Liver (tissue), 9 donors: Measurements from ENCODE around the gene ITGA4. TPM values are rescaled to one million over a fixed set of nuclear protein-coding genes. Genes with fewer than 3 reads are reported as not detected.

Experiments used
- DNase-seq: peaks from one replicate; pipeline ENCODE4 v3.0.0-alpha.2; 2017; ENCODE audit warnings: low spot score
- H3K27ac ChIP-seq, 2 donors: one replicate each; pipeline ENCODE4 v1.7.0; 2013; ENCODE audit warnings: inconsistent platforms in 2 of 2, low read length in 2 of 2, control low read depth in 1 of 2, low read depth in 1 of 2, mild to moderate bottlenecking in 1 of 2
- H3K27me3 ChIP-seq, 4 donors: one replicate each; pipeline versions ENCODE4 v1.6.1 to v1.7.0; 2013; ENCODE audit warnings: low read length in 3 of 4, inconsistent platforms in 1 of 4, mild to moderate bottlenecking in 1 of 4, moderate library complexity in 1 of 4; ENCODE audit not compliant: control insufficient read depth in 4 of 4, insufficient read depth in 4 of 4
- H3K36me3 ChIP-seq, 4 donors: one replicate each; pipeline versions ENCODE4 v1.6.1 to v1.7.0; 2013; ENCODE audit warnings: low read length in 3 of 4, mild to moderate bottlenecking in 3 of 4, low read depth in 1 of 4, moderate library complexity in 1 of 4; ENCODE audit not compliant: control insufficient read depth in 4 of 4, insufficient read depth in 3 of 4
- H3K4me1 ChIP-seq, 4 donors: one replicate each; pipeline versions ENCODE4 v1.6.1 to v1.7.0; 2013; ENCODE audit warnings: low read length in 3 of 4, mild to moderate bottlenecking in 3 of 4, moderate library complexity in 1 of 4; ENCODE audit not compliant: control insufficient read depth in 4 of 4, insufficient read depth in 4 of 4
- H3K4me3 ChIP-seq, 3 donors: one replicate each; pipeline versions ENCODE4 v1.6.1 to v1.7.0; 2013; ENCODE audit warnings: low read length in 3 of 3, control low read depth in 1 of 3, low read depth in 1 of 3, mild to moderate bottlenecking in 1 of 3
- H3K9ac ChIP-seq, 2 donors: one replicate each; pipeline ENCODE4 v1.7.0; 2013; ENCODE audit warnings: low read length in 2 of 2, mild to moderate bottlenecking in 2 of 2, moderate library complexity in 2 of 2, control low read depth in 1 of 2, low read depth in 1 of 2
- H3K9me3 ChIP-seq, 4 donors: one replicate each; pipeline versions ENCODE4 v1.6.1 to v1.7.0; 2013; ENCODE audit warnings: low read length in 3 of 4; ENCODE audit not compliant: control insufficient read depth in 4 of 4
- ATF3 ChIP-seq: IDR thresholded peaks from 2 replicates; pipeline ENCODE4 v1.6.1; 2016; ENCODE audit warnings: antibody characterized with exemption
- CTCF ChIP-seq: fragments of 150-350 bp; IDR thresholded peaks from 2 replicates; pipeline ENCODE4 v1.5.1; 2017; ENCODE audit warnings: improper control_type of control experiment, low read depth, low read length; ENCODE audit not compliant: missing input control
- EGR1 ChIP-seq, 2 donors: IDR thresholded peaks; 2 replicates each; pipeline ENCODE4 v1.6.1; 2016 to 2018; ENCODE audit warnings: antibody characterized with exemption in 2 of 2, low read depth in 2 of 2
- FOXA1 ChIP-seq: IDR thresholded peaks from 2 replicates; pipeline ENCODE4 v1.6.1; 2016; ENCODE audit warnings: antibody characterized with exemption
- FOXA2 ChIP-seq: IDR thresholded peaks from 2 replicates; pipeline ENCODE4 v1.6.1; 2016; ENCODE audit warnings: antibody characterized with exemption
- GABPA ChIP-seq, 2 donors: IDR thresholded peaks in 1 of 2; conservative IDR thresholded peaks in 1 of 2; 2 replicates each; pipeline ENCODE4 v1.6.1; 2016; ENCODE audit warnings: antibody characterized with exemption in 2 of 2, mild to moderate bottlenecking in 1 of 2, moderate library complexity in 1 of 2
- HNF4A ChIP-seq, 2 donors: conservative IDR thresholded peaks; 2 replicates each; pipeline ENCODE4 v1.6.1; 2016; ENCODE audit warnings: antibody characterized with exemption in 2 of 2, mild to moderate bottlenecking in 2 of 2
- HNF4G ChIP-seq: IDR thresholded peaks from 2 replicates; pipeline ENCODE4 v1.6.1; 2016; ENCODE audit warnings: antibody characterized with exemption
- JUND ChIP-seq, 2 donors: IDR thresholded peaks; 2 replicates each; pipeline ENCODE4 v1.6.1; 2016; ENCODE audit warnings: antibody characterized with exemption in 2 of 2
- MAX ChIP-seq: IDR thresholded peaks from 2 replicates; pipeline ENCODE4 v1.6.1; 2016; ENCODE audit warnings: antibody characterized with exemption
- NR2F2 ChIP-seq: IDR thresholded peaks from 2 replicates; pipeline ENCODE4 v1.6.1; 2016; ENCODE audit warnings: antibody characterized with exemption
- RAD21 ChIP-seq, 2 donors: IDR thresholded peaks; 2 replicates each; pipeline ENCODE4 v1.6.1; 2016; ENCODE audit warnings: antibody characterized with exemption in 2 of 2, mild to moderate bottlenecking in 2 of 2
- REST ChIP-seq: IDR thresholded peaks from 2 replicates; pipeline ENCODE4 v1.6.1; 2016; ENCODE audit warnings: antibody characterized with exemption, mild to moderate bottlenecking
- RXRA ChIP-seq, 2 donors: IDR thresholded peaks; 2 replicates each; pipeline ENCODE4 v1.6.1; 2017 to 2018; ENCODE audit warnings: antibody characterized with exemption in 2 of 2, mild to moderate bottlenecking in 1 of 2
- SP1 ChIP-seq: IDR thresholded peaks from 2 replicates; pipeline ENCODE4 v1.6.1; 2018; ENCODE audit warnings: antibody characterized with exemption, mild to moderate bottlenecking
- TAF1 ChIP-seq: conservative IDR thresholded peaks from 2 replicates; pipeline ENCODE4 v1.6.1; 2016; ENCODE audit warnings: antibody characterized with exemption, mild to moderate bottlenecking
- YY1 ChIP-seq: IDR thresholded peaks from 2 replicates; pipeline ENCODE4 v1.6.1; 2016; ENCODE audit warnings: antibody characterized with exemption, mild to moderate bottlenecking
- ZBTB33 ChIP-seq: IDR thresholded peaks from 2 replicates; pipeline ENCODE4 v1.6.1; 2016; ENCODE audit warnings: antibody characterized with exemption
- WGBS: extraction: QIAGEN DNeasy Blood & Tissue Kit; methylation state at CpG from one replicate; pipeline ENCODE4 v1.1.7; 2013; 5-methylcytosine and 5-hydroxymethylcytosine counted together
- polyA plus RNA-seq, 2 donors: library from polyadenylated mRNA; stranded (reverse) in 1 of 2; unstranded in 1 of 2; fragments of 200-250 nt in 1 of 2; fragments of >200 nt in 1 of 2; fragmentation: Nextera tagmentation in 1 of 2; extraction: Ambion mirVana in 1 of 2; gene quantifications; one replicate each; pipeline versions ENCODE4 v1.2.1 to v1.2.3, GENCODE V29; 2013 to 2015
- total RNA-seq, 2 donors: library from RNA; depleted of rRNA; stranded (reverse); fragments of >200 nt; gene quantifications; one replicate each; pipeline ENCODE4 v1.2.3, GENCODE V29; 2014
- donor health status: healthy.
- donor health status: healthy.
- donor health status: healthy.
- donor health status: healthy.
- donor health status: healthy.

Gene ITGA4
- total and polyA plus RNA-seq, 4 donors, result 1.6 to 142 (median 4.1) TPM

- Histone ChIP-seq H3K9ac (no peak overlapping the region), H3K36me3 (no peaks in the 10 kb centered on the region), H3K4me3 (no peak overlapping the region), H3K27ac (no peak overlapping the region), H3K4me1 (no peaks in the 10 kb centered on the region), H3K27me3 (peaks cover 0 to 7% (median 0%) of the 10 kb centered on the region in 4 donors), H3K9me3 (no peaks in the 10 kb centered on the region)
- 45% methylated on average over 3 of the region's 3 CpGs for WGBS
- no peak for TF ChIP-seq SP1
- TF ChIP-seq RAD21 (IDR thresholded peaks at IDR 0.05), result no peak
- no peak for TF ChIP-seq TAF1
- TF ChIP-seq HNF4G, result no peak
- TF ChIP-seq FOXA2, result no peak
- no peak for TF ChIP-seq NR2F2
- TF ChIP-seq YY1, result no peak
- TF ChIP-seq HNF4A (conservative IDR thresholded peaks at IDR 0.05), result no peak
- no peak for TF ChIP-seq RXRA (IDR thresholded peaks at IDR 0.05)
- no peak for TF ChIP-seq CTCF
- no peak for TF ChIP-seq REST
- no peak for TF ChIP-seq ATF3
- no peak for TF ChIP-seq EGR1 (IDR thresholded peaks at IDR 0.05; ENCODE audit: low read depth in 2 of 2)
- no peak for TF ChIP-seq JUND (IDR thresholded peaks at IDR 0.05)
- TF ChIP-seq GABPA (IDR thresholded peaks at IDR 0.05 in 1 of 2, conservative IDR thresholded peaks at IDR 0.05 in 1 of 2), result no peak
- TF ChIP-seq MAX, result no peak
- TF ChIP-seq ZBTB33, result no peak
- TF ChIP-seq FOXA1, result no peak
- no peak for DNase-seq
Observed at GRCh38 chr2:181578829-181579228, 121.6 kb downstream of the ITGA4 start.
